NOMO-1 treated with dmso at 0.1 percent for 144 hours (cell line): ENCODE data around the gene ACSF2.
A peak's percentile ranks its signal among the peaks of the same experiment; 100 is the strongest.

Experiments used
- DNase-seq: peaks from one replicate; lab custom pipeline; 2025; ENCODE audit not compliant: unreplicated experiment; lab: John Stamatoyannopoulos, UW

Gene ACSF2

DNA sequence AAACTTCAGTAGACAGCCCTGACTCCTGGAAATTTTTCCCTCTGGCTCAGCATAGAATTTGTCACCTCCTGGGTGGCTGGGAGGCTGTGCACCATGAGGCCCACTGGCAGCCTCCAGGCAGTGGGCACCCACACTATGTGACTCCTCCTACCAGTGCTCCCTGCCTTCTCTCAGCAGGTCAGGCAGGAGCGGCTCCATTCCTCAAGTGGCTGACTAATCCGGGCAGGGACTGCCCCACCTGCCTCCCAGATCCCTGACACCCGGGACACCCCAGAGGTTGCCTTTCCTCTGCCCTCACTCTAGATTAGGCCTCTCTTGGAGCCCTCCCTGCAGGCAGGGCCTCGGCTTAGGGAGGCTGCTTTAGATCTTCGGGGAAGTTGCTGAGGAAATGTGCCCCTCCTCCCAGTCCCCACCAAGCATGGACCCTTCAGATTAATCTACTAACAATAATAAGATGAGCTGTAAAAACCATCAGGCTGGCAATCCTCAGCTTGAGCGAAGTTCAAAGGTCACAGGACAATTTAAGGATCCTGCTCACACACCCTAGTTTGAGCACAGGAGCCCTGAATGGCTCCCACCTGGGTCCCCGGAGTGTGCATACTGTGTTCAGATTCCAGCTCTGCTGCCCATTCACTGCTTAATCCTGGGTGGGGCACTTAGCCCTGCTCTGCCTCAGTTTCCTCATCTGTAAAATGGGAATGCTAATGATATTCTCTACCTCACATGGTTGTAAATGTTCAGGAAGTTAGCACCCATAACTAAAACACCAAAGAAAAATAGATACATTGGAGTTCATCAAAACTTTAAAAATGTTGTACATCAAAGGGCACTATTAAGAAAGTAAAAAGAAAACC is 72.2 kb downstream of the ACSF2 start:
- no peak for DNase-seq

GRCh38 chr17:50499270-50499669 is 73.3 kb downstream of the ACSF2 start:
- no peak for DNase-seq

- no peak for DNase-seq
Measured at GRCh38 chr17:50499721-50500120, 73.7 kb downstream of the ACSF2 start.

GRCh38 chr17:50501054-50501453 is 75.0 kb downstream of the ACSF2 start:
- DNase-seq = no peak

DNA sequence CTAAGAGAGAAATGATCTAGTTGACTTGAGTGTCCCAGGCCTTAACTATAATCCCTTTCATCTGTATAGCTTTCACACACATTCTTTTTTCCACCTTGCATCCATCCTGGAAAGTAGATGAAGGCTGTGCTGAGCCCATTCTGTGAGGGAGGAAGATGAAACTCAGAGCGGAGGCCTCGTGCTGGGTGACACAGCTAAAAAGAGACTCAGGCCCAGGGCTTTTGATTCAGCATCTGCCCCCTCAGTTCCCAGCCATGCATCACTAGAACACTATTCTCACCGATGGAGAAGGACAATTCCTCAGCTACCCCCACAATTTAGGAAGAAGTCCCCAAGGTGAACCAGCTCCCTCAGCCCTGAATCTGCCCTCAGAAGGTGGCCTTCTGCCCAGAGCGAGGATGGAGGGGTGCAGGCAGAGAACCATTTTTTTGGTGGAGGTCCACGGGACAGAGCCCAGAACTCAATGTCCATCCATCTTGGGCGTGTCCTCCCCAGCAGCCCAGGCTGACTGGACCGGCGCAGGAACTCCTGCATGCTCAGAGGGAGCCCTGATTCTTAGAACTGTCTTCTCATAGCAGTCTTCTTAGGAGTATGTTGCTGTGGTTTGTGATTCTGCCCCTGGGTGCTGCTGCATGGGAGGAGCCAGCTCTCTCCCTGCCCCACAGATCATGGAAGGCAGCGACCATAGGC is 76.4 kb downstream of the ACSF2 start:
- DNase-seq = no peak

GRCh38 chr17:50505591-50506130 is 79.6 kb downstream of the ACSF2 start:
- no peak for DNase-seq

DNA sequence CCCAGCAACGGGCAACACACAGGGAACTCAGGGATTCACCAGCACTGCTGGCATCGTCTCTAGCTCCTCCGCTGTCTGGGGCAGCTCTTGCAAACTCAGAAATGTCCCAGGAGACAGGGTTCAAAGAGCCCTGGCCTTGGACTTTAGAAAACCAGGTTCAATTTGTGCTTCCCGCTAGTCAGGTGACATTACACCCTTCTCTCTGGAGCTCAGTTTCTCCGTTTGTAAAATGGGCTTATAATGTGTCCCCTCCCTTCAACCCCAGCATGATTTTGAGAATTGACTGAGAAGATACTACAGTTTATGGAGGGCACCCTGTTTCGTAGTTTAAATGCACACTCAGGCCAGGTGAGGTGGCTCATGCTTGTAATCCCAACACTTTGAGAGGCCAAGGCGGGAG is 80.3 kb downstream of the ACSF2 start:
- no peak for DNase-seq

- peak; percentile 65 for DNase-seq
Measured at GRCh38 chr17:50507871-50508572, 82.0 kb downstream of the ACSF2 start, which contains the start of gene MYCBPAP. TSS of gene MYCBPAP (plus strand) at chr17:50508439. CDS start at chr17:50508675, 236 bp downstream.

DNA sequence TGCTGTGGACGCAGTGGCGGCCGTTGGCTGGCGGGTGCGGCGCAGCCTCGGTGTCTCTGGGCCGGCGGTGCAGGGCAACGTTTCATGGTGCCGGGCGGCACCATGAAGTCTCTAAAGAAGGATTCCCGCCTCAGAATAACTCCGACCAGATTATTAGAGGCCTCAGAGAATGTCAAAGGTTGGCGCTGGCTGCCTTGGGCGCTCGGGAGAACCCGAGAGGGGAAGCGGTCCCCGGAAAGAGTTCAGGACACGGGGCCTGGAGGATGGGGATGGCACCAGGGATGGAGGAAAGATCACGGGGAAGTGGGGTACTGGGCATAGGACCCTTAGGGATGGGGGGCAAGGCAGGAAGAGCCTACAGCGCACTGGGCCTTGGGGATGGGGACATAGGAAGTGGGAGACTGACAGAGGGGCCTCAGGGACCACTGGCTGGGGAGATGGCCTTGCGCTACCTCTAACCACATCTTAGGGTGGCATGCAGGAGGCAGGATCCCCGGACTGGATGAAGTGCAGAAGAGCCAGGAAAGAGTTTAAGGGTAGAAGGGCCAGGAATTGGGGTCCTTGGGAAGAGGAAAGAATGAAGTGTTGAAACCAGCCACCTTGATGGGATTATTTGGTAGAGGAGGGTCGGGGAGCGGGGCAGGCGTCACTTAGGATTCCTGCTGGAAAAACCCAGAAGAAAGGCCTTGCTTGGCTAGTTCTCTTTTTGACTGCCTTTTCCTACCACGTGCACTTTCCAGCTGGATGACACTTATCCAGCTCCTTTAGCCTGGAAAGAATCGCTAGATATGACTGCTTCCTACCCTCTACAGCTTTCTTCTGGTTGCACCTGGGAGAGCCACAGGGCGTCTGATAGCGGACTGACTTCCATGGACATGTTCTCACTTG is 82.8 kb downstream of the ACSF2 start:
- no peak for DNase-seq

DNA sequence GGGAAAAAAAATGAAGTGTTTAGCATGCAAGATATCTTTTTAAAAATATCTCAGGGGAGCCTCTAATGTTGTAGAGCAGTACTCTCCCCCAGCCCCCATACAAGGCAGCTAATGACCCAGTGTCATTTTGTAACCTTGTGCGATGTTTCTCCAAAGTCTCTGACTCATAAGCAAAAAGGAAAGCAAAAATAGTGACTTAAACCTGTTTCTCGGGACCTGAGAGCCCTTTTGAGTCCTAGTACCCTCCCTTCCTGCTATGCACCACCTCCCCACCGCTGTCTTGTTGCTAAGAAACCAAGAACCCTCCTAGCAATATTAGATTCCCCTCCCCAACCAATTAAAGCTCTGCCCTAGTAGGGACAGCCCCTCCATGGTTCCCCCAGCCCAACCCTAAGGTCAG is 85.0 kb downstream of the ACSF2 start:
- DNase-seq = no peak

DNA sequence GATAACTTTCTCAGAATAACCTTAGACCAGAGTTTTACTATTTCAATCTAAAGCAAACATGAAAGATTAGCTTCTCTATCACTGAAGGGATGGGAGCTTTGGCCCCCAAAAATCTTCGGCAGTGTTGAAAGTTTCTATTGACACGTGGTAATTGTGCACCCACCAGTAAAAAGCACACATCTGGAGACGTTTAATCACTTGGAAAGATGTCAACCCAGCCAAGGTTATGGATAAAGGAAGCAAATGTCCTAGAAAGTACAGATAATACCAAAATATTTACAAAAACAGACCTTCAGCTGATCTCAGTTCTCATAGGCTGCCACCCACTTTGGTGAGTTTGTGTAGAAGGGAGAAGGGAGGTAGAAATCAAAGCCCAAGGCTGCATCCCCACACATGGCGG is 87.5 kb downstream of the ACSF2 start:
- DNase-seq = no peak

DNA sequence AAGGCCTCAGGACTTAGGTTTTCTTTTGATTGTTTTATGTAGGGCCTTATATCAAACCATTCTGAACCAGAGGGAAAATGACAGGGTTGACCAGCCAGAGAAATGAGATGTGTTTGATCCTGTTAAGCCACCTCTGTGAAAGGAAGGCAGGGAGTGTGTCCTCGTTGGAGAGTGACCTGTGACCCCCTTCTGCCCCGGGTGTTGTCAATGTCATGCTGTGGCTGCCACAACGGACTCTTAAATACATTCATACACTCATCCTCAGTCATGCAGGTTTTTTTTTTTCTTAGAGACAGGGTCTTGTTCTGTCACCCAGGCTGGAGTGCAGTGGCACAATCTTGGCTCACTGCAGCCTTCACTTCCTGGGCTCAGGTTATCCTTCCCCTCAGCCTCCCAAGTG is 88.4 kb downstream of the ACSF2 start:
- DNase-seq = no peak

GRCh38 chr17:50514936-50515702 is 89.1 kb downstream of the ACSF2 start:
- no peak for DNase-seq

DNA sequence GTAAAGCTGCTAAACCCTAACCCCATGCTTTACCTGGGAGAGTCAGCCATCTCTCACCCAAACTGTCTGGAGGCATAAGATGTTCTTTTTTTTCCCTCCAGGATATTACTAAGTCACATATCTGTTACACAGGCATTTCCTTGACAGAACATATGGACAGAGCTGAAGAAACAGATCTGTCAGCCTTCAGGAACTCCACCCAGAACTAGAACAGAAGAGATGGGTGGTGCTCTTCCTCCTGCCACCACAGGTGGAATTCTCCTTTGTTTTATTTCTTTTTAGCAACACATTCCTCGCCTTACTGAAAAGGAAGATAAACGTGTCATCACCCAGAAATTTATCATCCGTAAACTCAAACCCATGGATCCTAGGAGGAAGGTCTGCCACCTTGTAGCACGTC is 91.0 kb downstream of the ACSF2 start:
- no peak for DNase-seq

- DNase-seq = no peak
Measured at GRCh38 chr17:50517504-50518383, 91.7 kb downstream of the ACSF2 start.

GRCh38 chr17:50518384-50519023 is 92.5 kb downstream of the ACSF2 start:
- DNase-seq = no peak

- DNase-seq = no peak
Measured at GRCh38 chr17:50519141-50519834, 93.3 kb downstream of the ACSF2 start.

DNA sequence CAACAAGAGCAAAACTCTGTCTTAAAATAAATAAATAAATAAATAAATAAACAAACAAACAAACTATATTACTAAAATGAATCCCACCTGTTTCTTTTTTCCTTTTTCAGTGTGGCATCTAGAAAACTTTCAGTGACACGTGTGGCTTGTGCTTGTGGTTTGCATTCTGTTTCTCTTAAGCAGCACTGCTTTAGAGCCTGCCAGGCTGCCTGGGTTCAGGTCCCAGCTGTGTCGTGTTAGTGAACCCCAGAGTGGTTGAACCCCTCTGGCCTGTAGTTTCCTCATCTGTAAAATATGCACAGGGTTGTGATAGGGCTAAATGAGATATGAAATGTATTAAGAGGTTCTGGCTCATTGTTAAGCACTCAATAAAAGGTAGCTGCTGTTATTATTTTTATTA is 94.5 kb downstream of the ACSF2 start:
- no peak for DNase-seq
